ENCODE results near the gene FBXW8. TPM values are rescaled to one million over a fixed set of nuclear protein-coding genes. Genes with fewer than 3 reads are reported as not detected.

FBXW8 gene
- total RNA-seq, 6 experiments from 2014 or later: 4.5 to 9.6 (median 6.3) TPM

DNA sequence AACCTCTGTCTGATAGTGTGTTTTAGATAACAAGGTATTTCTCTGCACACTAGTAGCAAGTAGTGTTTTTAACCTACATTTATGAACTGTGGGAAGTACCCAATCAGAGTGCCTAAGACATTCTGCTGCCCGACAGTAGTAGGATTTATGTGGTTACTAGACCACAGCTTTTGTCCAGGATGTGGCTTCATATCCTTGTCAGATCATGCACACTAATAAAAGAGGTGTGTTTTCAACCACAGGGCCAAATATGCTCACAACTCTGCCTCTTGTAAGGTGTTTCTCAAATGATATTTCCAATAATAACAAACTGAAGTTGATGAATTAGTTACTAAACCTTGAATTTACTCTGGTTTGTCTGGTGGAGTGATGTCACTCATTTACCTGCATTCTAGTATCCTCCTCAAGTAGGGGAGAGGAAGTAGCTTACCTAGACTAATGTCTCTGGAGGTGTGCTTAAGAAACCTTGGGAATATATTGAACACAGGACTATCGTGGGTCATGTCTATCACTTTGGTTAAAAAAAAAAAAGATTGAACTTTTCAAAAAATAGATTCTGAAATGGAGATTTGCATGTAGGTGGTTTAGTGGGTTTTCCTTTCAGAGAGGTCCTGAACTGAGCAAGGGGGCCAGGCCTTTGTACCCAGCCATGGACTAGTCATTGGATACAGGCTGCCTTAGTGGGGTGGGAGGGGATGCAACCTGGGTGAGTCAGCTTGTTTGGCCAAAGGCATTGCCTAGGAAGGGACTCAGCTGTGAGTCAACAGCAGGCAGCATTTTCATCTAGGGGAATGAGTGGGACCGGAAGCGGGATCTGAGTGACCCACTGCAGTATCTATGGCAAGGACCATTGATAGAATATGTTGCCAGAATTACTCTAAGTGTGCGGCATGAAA lies 14.1 kb downstream of the FBXW8 start:
- ATAC-seq (peak in 1 of 4 donors; percentile 46), DNase-seq (no peak)

DNA sequence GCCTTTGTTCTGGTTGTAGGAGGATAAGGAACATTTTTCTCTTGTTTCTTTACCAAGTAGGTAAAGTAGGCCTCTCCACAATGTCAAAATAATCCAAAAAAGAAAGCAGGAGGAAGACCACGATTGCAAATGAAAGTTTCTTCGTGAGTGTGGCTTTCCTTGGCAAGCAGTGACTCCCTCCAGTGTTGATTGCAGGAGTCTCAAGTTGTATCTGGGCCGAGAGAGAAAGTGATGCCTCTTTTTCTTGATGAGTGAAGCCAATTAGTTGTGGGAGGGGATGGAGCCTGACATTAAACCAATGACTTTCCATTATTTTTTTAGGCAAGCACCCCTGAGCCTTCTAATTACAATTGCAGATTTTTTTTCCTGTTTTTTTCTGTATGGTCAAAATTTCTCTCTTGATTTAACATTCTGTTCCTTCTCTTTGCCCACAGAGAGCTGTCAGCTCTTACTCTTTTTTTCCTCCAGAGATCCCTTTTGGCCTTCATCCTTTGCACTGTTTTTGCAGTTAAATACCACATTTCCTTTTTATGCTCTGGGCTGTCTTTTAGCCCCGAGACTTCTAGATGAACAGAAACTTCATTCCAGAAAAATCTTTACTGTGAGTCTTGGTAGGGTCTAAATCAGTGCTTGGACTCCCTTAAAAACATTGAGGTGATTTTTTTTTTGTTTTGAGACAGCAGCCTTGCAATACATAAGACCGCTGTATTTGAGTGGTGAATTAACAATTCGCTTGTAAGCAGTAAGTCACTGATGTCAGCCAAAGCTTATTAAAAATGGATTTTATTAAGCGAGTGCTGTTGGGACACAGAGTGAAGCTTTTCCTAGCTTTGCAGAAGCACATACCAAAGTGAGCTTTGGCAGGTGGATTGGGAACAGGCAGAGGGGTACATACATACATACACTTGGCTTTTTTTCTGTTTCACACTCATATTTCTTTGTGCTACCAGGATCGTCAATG lies 15.8 kb downstream of the FBXW8 start:
- peaks cover 0 to 2% (median 0%) of the 10 kb centered on the region in 4 donors for H3K36me3 ChIP-seq
- no peaks in the 10 kb centered on the region for H3K9me3 ChIP-seq
- DNase-seq (no peak), ATAC-seq (no peak)
- H3K4me1 ChIP-seq: peaks cover 0 to 3% (median 0%) of the 10 kb centered on the region in 4 donors
- H3K27me3 ChIP-seq: no peaks in the 10 kb centered on the region
- no peak overlapping the region for H3K27ac ChIP-seq
- TF ChIP-seq CTCF (IDR thresholded peaks at IDR 0.05) (no peak), POLR2A (IDR thresholded peaks at IDR 0.05) (no peak)
- 85% methylated on average over 8 of the region's 8 CpGs for WGBS (ENCODE audit: insufficient coverage, low coverage, low lambda C conversion rate, missing lambda C conversion rate)
- intact Hi-C loops (cut with DNase I): no loop called here
- H3K4me3 ChIP-seq: no peak overlapping the region

More for the DNA sequence above, 14.1 kb downstream of the FBXW8 start:
- Histone ChIP-seq H3K27me3 (no peaks in the 10 kb centered on the region), H3K9me3 (no peaks in the 10 kb centered on the region), H3K36me3 (peaks cover 0 to 2% (median 0%) of the 10 kb centered on the region in 4 donors), H3K4me1 (peaks cover 0 to 4% (median under 1%) of the 10 kb centered on the region in 4 donors), H3K4me3 (no peak overlapping the region), H3K27ac (no peak overlapping the region)
- TF ChIP-seq POLR2A (IDR thresholded peaks at IDR 0.05) (no peak), CTCF (IDR thresholded peaks at IDR 0.05) (no peak)
- intact Hi-C loops (cut with DNase I): no loop called here
- WGBS (ENCODE audit: insufficient coverage, low coverage, low lambda C conversion rate, missing lambda C conversion rate): 77% methylated on average over 4 of the region's 5 CpGs

- no peak overlapping the region for H3K4me3 ChIP-seq
- H3K4me1 ChIP-seq: peaks cover 0 to 3% (median 0%) of the 10 kb centered on the region in 4 donors
- peaks cover 0 to 2% (median 0%) of the 10 kb centered on the region in 4 donors for H3K36me3 ChIP-seq
- TF ChIP-seq POLR2A (IDR thresholded peaks at IDR 0.05) (no peak), CTCF (IDR thresholded peaks at IDR 0.05) (no peak)
- no peak overlapping the region for H3K27ac ChIP-seq
- DNase-seq (no peak), ATAC-seq (no peak)
- intact Hi-C loops (cut with DNase I): no loop called here
- no peaks in the 10 kb centered on the region for H3K9me3 ChIP-seq
- WGBS (ENCODE audit: insufficient coverage, low coverage, low lambda C conversion rate, missing lambda C conversion rate): 84% methylated on average over 8 of the region's 9 CpGs
- no peaks in the 10 kb centered on the region for H3K27me3 ChIP-seq
Observed at GRCh38 chr12:116927244-116927940, 16.6 kb downstream of the FBXW8 start.

DNA sequence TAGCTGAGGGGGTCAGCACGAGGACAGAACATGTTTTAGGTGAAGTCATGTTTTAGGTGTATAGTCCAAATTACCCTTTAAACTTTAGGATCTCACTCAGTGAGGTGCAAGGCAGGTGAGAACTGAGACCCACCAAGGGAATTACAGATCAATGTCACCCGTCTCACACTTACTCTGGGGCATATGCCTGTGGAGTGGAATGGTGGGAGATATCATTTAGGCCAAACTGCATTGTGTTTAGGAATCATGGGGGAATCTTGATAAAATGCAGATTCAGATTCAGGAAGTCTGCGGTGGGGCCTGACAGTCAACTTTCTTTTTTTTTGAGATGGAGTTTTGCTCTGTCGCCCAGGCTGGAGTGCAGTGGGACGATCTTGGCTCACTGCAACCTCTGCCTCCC lies 17.8 kb downstream of the FBXW8 start:
- Histone ChIP-seq H3K27ac (no peak overlapping the region), H3K9me3 (no peaks in the 10 kb centered on the region), H3K4me3 (no peak overlapping the region), H3K4me1 (peaks cover 0 to 3% (median 0%) of the 10 kb centered on the region in 4 donors), H3K27me3 (no peaks in the 10 kb centered on the region), H3K36me3 (peaks cover 0 to 2% (median 0%) of the 10 kb centered on the region in 4 donors)
- intact Hi-C loops (cut with DNase I): no loop called here
- DNase-seq (no peak), ATAC-seq (no peak)
- TF ChIP-seq CTCF (IDR thresholded peaks at IDR 0.05) (no peak), POLR2A (IDR thresholded peaks at IDR 0.05) (no peak)
- WGBS (ENCODE audit: insufficient coverage, low coverage, low lambda C conversion rate, missing lambda C conversion rate): 97% methylated on average over 5 of the region's 5 CpGs
